ENCODE measurements around the gene GUCY1B1.

The GUCY1B1 gene

DNA sequence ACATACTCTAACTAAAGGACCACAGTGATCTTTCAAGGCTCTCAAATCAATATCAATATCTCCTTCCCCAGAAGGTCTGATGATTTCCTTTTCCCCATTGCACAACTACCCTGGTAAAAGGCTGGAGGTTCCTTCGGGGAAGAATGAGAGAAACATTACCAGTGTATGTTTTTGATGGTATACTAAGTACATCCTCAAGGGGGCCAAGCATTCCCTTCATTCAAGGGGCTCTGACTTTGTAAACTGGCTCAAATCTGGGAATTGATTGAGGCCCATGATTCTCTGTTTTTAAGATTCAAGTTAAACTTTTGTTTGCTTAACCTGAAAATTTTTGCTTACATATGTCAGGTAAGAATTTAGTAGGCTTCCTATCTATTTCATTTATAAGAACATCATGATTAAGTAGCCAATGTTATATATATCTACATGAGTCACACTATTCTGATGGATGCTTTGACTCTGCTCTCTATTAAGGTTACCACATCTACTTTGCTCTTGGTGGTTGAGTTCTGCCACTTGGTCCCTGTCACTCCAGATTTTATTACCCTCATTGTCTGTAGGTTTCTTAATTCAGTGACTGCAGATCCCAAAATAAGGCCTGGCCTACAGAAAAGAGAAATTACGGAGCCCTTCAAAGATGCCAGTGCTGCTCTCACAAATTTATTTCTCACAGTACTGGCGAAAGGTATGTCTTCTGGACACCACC, 16.4 kb upstream of the GUCY1B1 start:
- TF ChIP-seq, protein P1, sequence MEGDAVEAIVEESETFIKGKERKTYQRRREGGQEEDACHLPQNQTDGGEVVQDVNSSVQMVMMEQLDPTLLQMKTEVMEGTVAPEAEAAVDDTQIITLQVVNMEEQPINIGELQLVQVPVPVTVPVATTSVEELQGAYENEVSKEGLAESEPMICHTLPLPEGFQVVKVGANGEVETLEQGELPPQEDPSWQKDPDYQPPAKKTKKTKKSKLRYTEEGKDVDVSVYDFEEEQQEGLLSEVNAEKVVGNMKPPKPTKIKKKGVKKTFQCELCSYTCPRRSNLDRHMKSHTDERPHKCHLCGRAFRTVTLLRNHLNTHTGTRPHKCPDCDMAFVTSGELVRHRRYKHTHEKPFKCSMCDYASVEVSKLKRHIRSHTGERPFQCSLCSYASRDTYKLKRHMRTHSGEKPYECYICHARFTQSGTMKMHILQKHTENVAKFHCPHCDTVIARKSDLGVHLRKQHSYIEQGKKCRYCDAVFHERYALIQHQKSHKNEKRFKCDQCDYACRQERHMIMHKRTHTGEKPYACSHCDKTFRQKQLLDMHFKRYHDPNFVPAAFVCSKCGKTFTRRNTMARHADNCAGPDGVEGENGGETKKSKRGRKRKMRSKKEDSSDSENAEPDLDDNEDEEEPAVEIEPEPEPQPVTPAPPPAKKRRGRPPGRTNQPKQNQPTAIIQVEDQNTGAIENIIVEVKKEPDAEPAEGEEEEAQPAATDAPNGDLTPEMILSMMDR (IDR thresholded peaks at IDR 0.05; ENCODE audit: borderline replicate concordance, insufficient read depth, low read depth, low read length), result 0 out of 2 replicates have a peak, but pooled peaks have one; percentile 3
- no peak overlapping the region for H3K4me3 ChIP-seq (ENCODE audit: low read depth, low read length)

DNA sequence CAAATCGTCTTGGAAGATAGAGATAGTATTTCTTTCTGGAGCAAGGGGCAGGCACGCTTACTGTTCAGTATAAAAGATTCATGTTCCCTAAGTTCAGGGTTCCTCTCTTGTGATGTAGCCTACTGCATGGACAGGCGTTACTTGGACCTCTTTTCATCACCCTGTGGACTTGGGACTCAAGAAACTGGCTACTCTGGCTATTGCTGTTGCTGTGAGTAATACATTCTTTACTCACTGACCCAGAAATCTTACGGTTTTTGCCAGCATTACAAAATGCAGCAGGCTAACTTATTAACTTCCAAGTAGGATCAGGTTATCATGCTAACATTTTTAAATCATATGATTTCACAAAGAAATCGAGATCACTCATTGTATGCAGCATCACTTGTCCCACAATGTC, 12.8 kb upstream of the GUCY1B1 start:
- no peak overlapping the region for H3K4me3 ChIP-seq (ENCODE audit: low read depth, low read length)
- TF ChIP-seq, protein P1 (IDR thresholded peaks at IDR 0.05; ENCODE audit: borderline replicate concordance, insufficient read depth, low read depth, low read length), result no peak

DNA sequence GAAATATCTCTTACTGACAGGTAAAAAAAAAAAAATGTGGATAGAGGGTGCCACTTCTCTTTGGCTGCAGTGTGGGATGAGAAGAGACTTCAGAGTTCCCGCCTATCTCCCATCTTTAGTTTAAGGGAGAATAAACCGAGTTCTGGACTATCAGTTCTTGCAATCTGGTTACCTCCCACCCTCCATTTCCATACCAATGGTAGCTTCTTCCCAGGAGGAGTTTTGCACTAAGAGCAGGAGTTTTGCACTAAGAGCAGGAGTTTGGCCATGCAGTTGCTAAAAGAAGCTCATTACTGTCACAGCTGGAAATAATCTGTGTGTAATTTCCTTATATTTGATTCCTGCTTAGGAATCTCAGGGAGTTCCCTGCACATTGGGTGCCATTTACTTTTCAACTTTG, 10.8 kb upstream of the GUCY1B1 start:
- TF ChIP-seq, protein P1 (IDR thresholded peaks at IDR 0.05; ENCODE audit: borderline replicate concordance, insufficient read depth, low read depth, low read length), result no peak
- H3K4me3 ChIP-seq (ENCODE audit: low read depth, low read length), result no peak overlapping the region

DNA sequence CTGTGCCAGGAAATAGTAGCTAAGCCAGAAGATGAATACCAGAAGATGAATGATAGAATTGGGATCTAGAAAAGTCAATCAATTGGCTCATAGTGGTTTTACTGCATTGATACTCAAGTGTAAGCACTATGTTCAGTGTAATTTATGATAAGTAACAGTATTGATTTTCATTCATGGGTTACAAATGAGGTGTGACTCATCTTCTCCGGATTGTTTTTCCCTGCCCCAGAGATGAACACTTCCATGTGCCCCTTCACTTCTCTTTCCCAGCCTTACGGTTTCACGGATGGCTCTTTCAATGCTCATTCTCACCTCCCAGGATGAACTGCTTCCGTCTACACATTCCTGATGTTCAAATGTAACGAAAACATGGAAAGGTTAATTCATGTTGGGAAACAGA, 9.8 kb upstream of the GUCY1B1 start:
- TF ChIP-seq, protein P1 (IDR thresholded peaks at IDR 0.05; ENCODE audit: borderline replicate concordance, insufficient read depth, low read depth, low read length), result no peak
- no peak overlapping the region for H3K4me3 ChIP-seq (ENCODE audit: low read depth, low read length)

DNA sequence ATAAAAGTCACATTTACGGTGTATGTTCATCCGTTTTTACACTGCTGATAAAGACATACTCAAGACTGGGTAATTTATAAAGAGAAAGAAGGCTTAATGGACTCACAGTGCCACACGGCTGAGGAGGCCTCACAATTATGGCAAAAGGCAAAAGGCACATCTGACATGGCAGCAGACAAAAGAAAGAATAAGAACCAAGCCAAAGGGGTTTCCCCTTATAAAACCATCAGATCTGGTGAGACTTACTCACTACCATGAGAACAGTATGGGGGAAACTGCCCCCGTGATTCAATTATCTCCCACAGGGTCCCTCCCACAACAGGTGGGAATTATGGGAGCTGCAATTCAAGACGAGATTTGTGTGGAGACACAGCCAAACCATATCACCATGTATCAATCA, 7.3 kb upstream of the GUCY1B1 start:
- TF ChIP-seq, protein P1 (IDR thresholded peaks at IDR 0.05; ENCODE audit: borderline replicate concordance, insufficient read depth, low read depth, low read length), result no peak
- H3K4me3 ChIP-seq (ENCODE audit: low read depth, low read length), result no peak overlapping the region

DNA sequence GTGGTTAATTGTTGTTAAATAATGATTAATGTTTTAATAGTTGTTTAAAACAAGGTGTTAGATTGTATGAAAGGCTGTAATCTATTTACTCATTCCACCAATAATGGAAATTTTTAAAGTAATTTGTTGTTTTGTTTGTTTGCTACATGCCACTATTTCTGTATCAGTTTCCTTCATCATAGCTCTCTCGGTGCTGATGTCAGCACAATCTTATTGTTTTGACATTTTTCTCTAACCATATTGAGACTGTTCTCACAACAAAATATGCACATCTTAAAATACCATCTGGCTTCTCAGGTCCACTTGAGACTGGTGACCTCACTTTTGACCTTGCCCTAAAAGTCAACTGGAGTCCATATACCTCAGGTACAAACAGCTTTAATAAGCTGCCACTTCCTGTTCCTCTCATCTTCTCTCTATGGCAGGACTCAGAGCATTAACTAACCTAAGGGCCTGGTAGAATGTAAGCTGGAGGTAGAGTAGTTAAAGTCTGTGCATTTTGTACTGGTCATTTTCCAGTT, 1.0 kb upstream of the GUCY1B1 start:
- TF ChIP-seq, protein P1 (IDR thresholded peaks at IDR 0.05; ENCODE audit: borderline replicate concordance, insufficient read depth, low read depth, low read length), result no peak

More for the DNA sequence above, 1.0 kb upstream of the GUCY1B1 start:
- no peak overlapping the region for H3K4me3 ChIP-seq (ENCODE audit: low read depth, low read length)

All from GM12875 (cell line).